ENCODE results near the gene PC. TPM values are rescaled to one million over a fixed set of nuclear protein-coding genes. Genes with fewer than 3 reads are reported as not detected.

The PC gene
- total and polyA plus RNA-seq, 2 donors (not counting 3 experiments of a cell fraction or from before 2014, with no cell fraction given), result 5.5 to 17.5 TPM

- peaks cover 2% of the 10 kb centered on the region for H3K4me1 ChIP-seq (ENCODE audit: control insufficient read depth, extremely low read depth, insufficient read depth, low read length)
- CTCF ChIA-PET, result no interaction called here
- dilution Hi-C loops (cut with MboI; ENCODE audit: extremely low pct_ligation_motif_present, low sequenced_read_pairs) (no loop called here), intact Hi-C loops (cut with micrococcal nuclease) (no loop called here)
- H3K79me2 ChIP-seq (ENCODE audit: control insufficient read depth, insufficient read depth, low read length), result no peaks in the 10 kb centered on the region
- H3K9ac ChIP-seq (replicated peaks; ENCODE audit: extremely low read depth, insufficient read depth, low read length), result no peak overlapping the region
- no peaks in the 10 kb centered on the region for H3K36me3 ChIP-seq (ENCODE audit: control insufficient read depth in 2 of 2, extremely low read depth in 1 of 2, insufficient read depth in 2 of 2, low read length in 2 of 2)
- no peaks in the 10 kb centered on the region for H3K27me3 ChIP-seq (ENCODE audit: control insufficient read depth in 2 of 2, insufficient read depth in 2 of 2, low read length in 2 of 2)
- no peak overlapping the region for H3K4me2 ChIP-seq (ENCODE audit: insufficient read depth, low read length)
- H3K9me3 ChIP-seq (replicated peaks; ENCODE audit: control insufficient read depth, insufficient read depth, low read length), result no peaks in the 10 kb centered on the region
- FAIRE-seq (no peak), DNase-seq (ENCODE audit: low read depth, low spot score) (no peak)
- BruUV-seq (replicated peaks), result no TSS peak
- POLR2A ChIA-PET, result no interaction called here
- no peak overlapping the region for H3K27ac ChIP-seq (ENCODE audit: insufficient read depth, low read depth, low read length)
- TF ChIP-seq POLR2A (IDR thresholded peaks at IDR 0.05; ENCODE audit: low read depth, low read length) (no peak), CTCF (IDR thresholded peaks at IDR 0.05; ENCODE audit: extremely low read depth in 1 of 2, insufficient read depth in 1 of 2, low read depth in 1 of 2, low read length in 2 of 2) (no peak), GATA2 (IDR thresholded peaks at IDR 0.05; ENCODE audit: insufficient read depth, insufficient read length, low read depth, low read length) (no peak), EZH2 (IDR thresholded peaks at IDR 0.05; ENCODE audit: borderline replicate concordance, low read depth, low read length, severe bottlenecking) (no peak), JUN (IDR thresholded peaks at IDR 0.05; ENCODE audit: borderline replicate concordance, insufficient read depth, insufficient read length, low read depth) (no peak), MAX (IDR thresholded peaks at IDR 0.05; ENCODE audit: insufficient read depth, insufficient read length) (no peak), MYC (IDR thresholded peaks at IDR 0.05; ENCODE audit: low read depth, low read length) (no peak), FOS (IDR thresholded peaks at IDR 0.05; ENCODE audit: borderline replicate concordance, insufficient read depth, low read length) (no peak), POLR2AphosphoS5 (IDR thresholded peaks at IDR 0.05; ENCODE audit: insufficient read depth, low read depth, low read length) (no peak)
- H3K4me3 ChIP-seq (replicated peaks in 1 of 3; ENCODE audit: insufficient read depth in 1 of 3, low read depth in 1 of 3, low read length in 3 of 3), result no peak overlapping the region
- H2AFZ ChIP-seq (ENCODE audit: low read depth, low read length), result no peak overlapping the region
- H4K20me1 ChIP-seq (replicated peaks; ENCODE audit: control insufficient read depth, extremely low read depth, insufficient read depth, low read length), result no peaks in the 10 kb centered on the region
- H3K9me1 ChIP-seq (replicated peaks; ENCODE audit: control insufficient read depth, extremely low read depth, insufficient read depth, low read length), result no peaks in the 10 kb centered on the region
Measured at GRCh38 chr11:66875378-66875777, 82.8 kb downstream of the PC start.

Data from endothelial cell of umbilical vein (primary cell).